Lower leg skin (tissue), 3 donors: ENCODE measurements around the gene TIGD1.

Experiments
- CTCF ChIP-seq, 3 donors: fragments of 450-650 bp; IDR thresholded peaks; one replicate each; pipeline ENCODE4 v1.5.1; 2016; ENCODE audit warnings: antibody characterized with exemption in 3 of 3, mild to moderate bottlenecking in 3 of 3, moderate library complexity in 2 of 3
- POLR2A ChIP-seq, 2 donors: fragments of 450-650 bp; IDR thresholded peaks; one replicate each; pipeline ENCODE4 v1.6.1; 2016 to 2017; ENCODE audit warnings: antibody characterized with exemption in 2 of 2, mild to moderate bottlenecking in 1 of 2, moderate library complexity in 1 of 2

- TF ChIP-seq CTCF (IDR thresholded peaks at IDR 0.05) (no peak), POLR2A (IDR thresholded peaks at IDR 0.05) (no peak)
Observed at GRCh38 chr2:232516551-232516950, 33.8 kb downstream of the TIGD1 start.
